GM18505 (cell line): Measurements from ENCODE around the gene FLT3LG.

Source experiments
- ATAC-seq: cut with Tn5 transposase; IDR thresholded peaks from one replicate; pipeline ENCODE4 v1.9.1; 2021; ENCODE audit not compliant: unreplicated experiment
- POLR2A ChIP-seq: IDR thresholded peaks from 4 replicates; pipeline ENCODE4 v1.6.1; 2011; ENCODE audit warnings: borderline replicate concordance; ENCODE audit not compliant: insufficient read depth, insufficient read length; ENCODE audit errors: extremely low read depth

Gene FLT3LG

DNA sequence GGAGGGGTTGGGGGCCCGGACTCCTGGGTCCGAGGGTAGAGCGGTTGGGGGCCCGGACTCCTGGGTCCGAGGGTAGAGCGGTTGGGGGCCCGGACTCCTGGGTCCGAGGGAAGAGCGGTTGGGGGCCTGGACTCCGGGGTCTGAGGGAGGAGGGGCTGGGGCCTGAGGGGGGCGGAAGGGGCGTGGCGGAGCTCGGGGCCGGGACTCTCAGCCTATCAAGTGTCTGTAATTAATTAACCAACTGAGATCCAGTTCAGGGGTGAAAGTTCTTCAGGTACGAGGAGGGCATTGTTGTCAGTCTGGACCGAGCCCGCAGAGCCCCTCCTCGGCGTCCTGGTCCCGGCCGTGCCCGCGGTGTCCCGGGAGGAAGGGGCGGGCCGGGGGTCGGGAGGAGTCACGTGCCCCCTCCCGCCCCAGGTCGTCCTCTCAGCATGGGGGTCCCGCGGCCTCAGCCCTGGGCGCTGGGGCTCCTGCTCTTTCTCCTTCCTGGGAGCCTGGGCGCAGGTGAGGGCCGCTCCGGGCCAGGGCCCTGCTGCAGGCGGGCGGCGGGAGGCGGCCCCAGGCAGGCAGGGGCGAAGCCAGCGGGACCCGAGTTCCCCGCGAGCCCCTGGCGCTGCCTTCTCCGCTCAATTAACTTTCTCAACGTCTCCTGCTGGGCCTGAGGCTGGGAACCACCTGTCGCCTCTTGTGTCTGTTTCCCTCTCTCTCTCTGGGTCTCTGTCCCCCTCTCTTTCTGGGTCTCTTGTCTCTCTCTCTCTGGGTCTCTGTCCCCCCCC, 39.1 kb downstream of the FLT3LG start:
- no peak for TF ChIP-seq POLR2A
- no peak for ATAC-seq

DNA sequence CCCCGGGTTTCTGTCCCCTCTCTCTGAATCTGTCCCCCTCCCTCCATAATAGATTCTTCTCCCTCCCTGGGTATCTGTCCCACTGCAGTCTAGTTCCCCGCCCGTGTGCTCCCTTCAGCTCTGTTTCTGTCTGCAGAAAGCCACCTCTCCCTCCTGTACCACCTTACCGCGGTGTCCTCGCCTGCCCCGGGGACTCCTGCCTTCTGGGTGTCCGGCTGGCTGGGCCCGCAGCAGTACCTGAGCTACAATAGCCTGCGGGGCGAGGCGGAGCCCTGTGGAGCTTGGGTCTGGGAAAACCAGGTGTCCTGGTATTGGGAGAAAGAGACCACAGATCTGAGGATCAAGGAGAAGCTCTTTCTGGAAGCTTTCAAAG, 39.7 kb downstream of the FLT3LG start:
- ATAC-seq = no peak
- TF ChIP-seq POLR2A = no peak

- no peak for ATAC-seq
- TF ChIP-seq POLR2A = no peak
These were observed 40.1 kb downstream of the FLT3LG start for GRCh38 chr19:49514151-49514550.

DNA sequence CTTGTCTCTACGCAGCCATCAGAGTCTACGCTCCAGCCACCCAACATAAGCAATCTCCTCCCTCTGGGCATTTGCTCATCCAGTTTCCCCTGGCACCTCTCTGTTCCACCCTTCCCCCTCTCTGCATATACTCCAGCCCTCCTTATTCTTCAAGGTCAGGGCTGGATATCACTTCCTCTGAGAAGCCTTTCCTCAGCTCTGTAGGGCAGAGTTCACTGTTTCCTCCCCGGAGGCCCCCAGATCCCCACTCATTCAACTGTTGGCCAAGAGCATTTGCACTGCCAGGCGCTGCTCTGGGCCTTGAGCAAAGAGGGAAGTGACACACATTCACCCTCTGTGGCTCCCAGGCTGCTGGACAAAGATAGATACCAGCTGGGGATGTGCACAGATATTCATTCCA, 41.8 kb downstream of the FLT3LG start:
- no peak for ATAC-seq
- TF ChIP-seq POLR2A = no peak

DNA sequence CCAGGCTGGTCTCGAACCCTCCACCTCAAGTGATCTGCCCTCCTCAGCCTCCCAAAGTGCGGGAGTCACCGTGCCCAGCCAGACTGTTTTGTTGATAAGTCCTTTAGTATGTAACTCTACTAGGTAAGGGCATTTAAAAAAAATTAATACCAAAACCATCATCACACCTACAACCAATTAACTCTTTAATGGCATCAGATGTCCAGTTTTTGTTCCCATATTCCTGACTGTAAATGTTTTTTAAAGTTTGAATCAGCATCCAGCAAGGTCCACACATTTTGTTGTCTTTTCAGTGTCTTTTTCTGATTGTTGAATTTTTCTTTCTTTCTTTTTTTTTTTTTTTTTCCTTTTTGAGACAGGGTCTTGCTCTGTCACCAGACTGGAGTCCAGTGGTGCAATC, 44.0 kb downstream of the FLT3LG start:
- no peak for ATAC-seq
- no peak for TF ChIP-seq POLR2A

GRCh38 chr19:49520705-49521319, 46.8 kb downstream of the FLT3LG start:
- ATAC-seq = no peak
- TF ChIP-seq POLR2A = no peak

DNA sequence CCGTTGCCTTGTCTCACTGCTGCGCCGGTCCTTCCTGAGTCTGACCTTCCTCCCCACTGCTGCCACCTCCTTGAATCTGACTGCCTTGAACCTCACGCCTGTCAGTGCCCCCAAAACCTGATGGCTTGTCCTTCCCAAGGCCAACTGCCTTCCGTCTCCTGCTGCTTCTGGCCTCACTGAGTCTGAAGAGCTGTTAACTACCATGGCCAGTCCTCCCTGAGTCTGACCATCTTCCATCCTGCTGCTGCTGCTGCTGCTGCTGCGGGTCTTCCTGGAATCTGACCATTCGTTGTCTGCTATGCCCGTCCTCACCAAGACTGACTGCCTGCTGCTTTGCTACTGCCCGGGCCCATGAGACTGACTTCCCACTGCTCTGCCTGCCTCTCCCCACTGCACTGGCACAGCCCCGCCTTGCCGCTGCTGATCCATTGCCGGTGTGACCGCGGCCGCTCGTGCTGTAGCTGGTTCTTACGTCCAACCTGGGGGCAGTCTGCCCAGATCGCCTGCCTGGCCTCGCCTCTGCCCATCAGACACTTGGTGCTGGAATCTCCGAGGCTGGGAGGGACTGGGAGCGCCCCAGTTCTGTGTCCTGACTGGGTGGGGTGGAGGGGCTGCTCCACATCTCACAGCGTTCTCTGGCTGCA, 50.9 kb downstream of the FLT3LG start:
- TF ChIP-seq POLR2A = no peak
- ATAC-seq = no peak

GRCh38 chr19:49528211-49528771, 54.3 kb downstream of the FLT3LG start:
- ATAC-seq = no peak
- TF ChIP-seq POLR2A = no peak

- ATAC-seq = no peak
- no peak for TF ChIP-seq POLR2A
These were observed 56.7 kb downstream of the FLT3LG start for GRCh38 chr19:49530708-49531107.

DNA sequence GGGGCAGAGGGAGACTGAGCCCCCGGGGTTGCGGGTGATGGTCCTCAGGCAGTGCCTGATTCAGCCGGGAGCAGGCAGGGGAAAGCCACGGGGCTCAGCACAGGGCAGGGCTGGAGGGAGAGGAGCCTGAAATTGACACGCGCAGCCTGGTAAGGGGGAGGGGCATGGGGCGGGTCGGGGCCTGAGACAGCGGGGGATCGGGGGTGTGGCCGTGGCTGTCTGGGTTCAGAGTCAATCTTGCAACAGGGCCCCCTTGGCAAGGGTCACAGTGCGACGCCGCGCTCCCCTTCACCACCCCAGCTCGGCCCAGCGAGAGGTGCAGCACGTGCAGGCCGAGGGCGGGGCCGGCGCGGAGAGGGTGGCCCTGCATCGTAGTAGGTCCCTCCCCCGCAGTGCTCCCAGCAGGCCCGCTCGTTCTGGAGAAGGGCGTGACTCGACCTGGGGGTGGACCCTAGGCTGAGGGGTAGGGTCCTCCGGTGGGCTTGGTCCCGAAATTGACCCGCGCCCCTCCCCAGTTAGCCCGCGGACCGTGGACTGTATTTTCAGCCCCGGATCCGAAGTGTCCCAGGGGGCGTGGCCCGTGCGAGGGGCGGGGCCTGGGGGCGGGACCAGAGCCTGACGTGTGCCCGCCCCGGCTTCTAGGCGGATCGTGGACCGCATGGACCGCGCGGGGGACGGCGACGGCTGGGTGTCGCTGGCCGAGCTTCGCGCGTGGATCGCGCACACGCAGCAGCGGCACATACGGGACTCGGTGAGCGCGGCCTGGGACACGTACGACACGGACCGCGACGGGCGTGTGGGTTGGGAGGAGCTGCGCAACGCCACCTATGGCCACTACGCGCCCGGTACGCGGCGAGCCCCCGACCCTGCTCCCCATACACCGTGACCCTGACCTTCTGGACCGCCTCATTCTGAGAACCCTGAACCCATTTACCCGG, 59.8 kb downstream of the FLT3LG start:
- no peak for TF ChIP-seq POLR2A
- no peak for ATAC-seq

GRCh38 chr19:49534632-49535385, 60.8 kb downstream of the FLT3LG start:
- no peak for ATAC-seq
- TF ChIP-seq POLR2A = no peak
